Measurements from ENCODE around the gene LY6G5C. TPM values are rescaled to one million over a fixed set of nuclear protein-coding genes. Genes with fewer than 3 reads are reported as not detected.
A peak's percentile ranks its signal among the peaks of the same experiment; 100 is the strongest.

The LY6G5C gene
- total and polyA plus RNA-seq, 2 of the 13 experiments (the other 11 are each of a cell fraction or from before 2014, with no cell fraction given) = 0.33 to 0.55 TPM

DNA sequence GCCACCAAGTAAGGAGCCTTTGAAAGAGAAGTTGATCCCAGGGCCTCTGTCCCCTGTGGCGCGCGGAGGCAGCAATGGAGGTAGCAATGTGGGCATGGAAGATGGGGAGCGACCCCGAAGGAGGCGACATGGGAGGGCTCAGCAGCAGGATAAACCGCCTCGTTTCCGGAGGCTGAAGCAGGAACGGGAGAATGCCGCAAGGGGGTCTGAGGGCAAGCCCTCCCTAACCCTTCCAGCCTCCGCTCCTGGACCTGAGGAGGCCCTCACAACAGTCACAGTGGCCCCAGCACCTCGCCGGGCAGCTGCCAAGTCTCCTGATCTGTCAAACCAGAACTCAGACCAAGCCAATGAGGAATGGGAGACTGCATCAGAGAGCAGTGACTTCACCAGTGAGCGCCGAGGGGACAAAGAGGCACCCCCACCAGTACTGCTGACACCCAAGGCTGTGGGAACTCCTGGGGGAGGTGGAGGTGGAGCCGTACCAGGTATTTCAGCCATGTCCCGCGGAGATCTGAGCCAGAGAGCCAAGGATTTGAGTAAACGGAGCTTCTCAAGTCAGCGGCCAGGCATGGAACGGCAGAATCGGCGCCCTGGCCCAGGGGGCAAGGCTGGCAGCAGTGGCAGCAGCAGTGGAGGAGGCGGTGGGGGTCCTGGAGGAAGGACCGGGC, 48.5 kb downstream of the LY6G5C start (continued):
- TF ChIP-seq, protein P1, sequence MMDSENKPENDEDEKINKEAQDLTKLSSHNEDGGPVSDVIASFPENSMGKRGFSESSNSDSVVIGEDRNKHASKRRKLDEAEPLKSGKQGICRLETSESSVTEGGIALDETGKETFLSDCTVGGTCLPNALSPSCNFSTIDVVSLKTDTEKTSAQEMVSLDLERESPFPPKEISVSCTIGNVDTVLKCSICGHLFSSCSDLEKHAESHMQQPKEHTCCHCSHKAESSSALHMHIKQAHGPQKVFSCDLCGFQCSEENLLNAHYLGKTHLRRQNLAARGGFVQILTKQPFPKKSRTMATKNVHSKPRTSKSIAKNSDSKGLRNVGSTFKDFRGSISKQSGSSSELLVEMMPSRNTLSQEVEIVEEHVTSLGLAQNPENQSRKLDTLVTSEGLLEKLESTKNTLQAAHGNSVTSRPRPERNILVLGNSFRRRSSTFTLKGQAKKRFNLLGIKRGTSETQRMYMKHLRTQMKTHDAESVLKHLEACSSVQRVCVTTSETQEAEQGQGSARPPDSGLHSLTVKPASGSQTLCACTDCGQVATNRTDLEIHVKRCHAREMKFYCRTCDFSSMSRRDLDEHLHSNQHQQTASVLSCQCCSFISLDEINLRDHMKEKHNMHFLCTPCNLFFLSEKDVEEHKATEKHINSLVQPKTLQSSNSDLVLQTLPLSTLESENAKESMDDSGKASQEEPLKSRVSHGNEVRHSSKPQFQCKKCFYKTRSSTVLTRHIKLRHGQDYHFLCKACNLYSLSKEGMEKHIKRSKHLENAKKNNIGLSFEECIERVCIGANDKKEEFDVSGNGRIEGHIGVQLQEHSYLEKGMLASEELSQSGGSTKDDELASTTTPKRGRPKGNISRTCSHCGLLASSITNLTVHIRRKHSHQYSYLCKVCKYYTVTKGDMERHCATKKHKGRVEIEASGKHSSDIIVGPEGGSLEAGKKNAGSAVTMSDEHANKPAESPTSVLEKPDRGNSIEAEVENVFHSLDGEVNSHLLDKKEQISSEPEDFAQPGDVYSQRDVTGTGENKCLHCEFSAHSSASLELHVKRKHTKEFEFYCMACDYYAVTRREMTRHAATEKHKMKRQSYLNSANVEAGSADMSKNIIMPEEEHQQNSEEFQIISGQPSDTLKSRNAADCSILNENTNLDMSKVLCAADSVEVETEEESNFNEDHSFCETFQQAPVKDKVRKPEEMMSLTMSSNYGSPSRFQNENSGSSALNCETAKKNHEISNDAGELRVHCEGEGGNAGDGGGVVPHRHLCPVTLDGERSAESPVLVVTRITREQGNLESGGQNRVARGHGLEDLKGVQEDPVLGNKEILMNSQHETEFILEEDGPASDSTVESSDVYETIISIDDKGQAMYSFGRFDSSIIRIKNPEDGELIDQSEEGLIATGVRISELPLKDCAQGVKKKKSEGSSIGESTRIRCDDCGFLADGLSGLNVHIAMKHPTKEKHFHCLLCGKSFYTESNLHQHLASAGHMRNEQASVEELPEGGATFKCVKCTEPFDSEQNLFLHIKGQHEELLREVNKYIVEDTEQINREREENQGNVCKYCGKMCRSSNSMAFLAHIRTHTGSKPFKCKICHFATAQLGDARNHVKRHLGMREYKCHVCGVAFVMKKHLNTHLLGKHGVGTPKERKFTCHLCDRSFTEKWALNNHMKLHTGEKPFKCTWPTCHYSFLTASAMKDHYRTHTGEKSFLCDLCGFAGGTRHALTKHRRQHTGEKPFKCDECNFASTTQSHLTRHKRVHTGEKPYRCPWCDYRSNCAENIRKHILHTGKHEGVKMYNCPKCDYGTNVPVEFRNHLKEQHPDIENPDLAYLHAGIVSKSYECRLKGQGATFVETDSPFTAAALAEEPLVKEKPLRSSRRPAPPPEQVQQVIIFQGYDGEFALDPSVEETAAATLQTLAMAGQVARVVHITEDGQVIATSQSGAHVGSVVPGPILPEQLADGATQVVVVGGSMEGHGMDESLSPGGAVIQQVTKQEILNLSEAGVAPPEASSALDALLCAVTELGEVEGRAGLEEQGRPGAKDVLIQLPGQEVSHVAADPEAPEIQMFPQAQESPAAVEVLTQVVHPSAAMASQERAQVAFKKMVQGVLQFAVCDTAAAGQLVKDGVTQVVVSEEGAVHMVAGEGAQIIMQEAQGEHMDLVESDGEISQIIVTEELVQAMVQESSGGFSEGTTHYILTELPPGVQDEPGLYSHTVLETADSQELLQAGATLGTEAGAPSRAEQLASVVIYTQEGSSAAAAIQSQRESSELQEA (CRISPR knock-in tag; IDR thresholded peaks at IDR 0.05; ENCODE audit: not compliant biosample characterization) = peak; percentile 47
- no peak for TF ChIP-seq EEA1 (CRISPR knock-in tag; IDR thresholded peaks at IDR 0.05; ENCODE audit: borderline replicate concordance)
- TF ChIP-seq PTBP1 (IDR thresholded peaks at IDR 0.05; ENCODE audit: low read depth, low read length, poor library complexity, severe bottlenecking) = no peak
- TF ChIP-seq IRX3 (CRISPR knock-in tag; IDR thresholded peaks at IDR 0.05; ENCODE audit: borderline replicate concordance, low read depth) = 0 out of 2 replicates have a peak, but pooled peaks have one; percentile 31
- TF ChIP-seq, protein P2, sequence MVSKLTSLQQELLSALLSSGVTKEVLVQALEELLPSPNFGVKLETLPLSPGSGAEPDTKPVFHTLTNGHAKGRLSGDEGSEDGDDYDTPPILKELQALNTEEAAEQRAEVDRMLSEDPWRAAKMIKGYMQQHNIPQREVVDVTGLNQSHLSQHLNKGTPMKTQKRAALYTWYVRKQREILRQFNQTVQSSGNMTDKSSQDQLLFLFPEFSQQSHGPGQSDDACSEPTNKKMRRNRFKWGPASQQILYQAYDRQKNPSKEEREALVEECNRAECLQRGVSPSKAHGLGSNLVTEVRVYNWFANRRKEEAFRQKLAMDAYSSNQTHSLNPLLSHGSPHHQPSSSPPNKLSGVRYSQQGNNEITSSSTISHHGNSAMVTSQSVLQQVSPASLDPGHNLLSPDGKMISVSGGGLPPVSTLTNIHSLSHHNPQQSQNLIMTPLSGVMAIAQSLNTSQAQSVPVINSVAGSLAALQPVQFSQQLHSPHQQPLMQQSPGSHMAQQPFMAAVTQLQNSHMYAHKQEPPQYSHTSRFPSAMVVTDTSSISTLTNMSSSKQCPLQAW (CRISPR knock-in tag; IDR thresholded peaks at IDR 0.05) = 0 out of 2 replicates have a peak, but pooled peaks have one; percentile 45
- TF ChIP-seq PRPF4 (IDR thresholded peaks at IDR 0.05; ENCODE audit: low read depth, low read length, poor library complexity, severe bottlenecking) = no peak
- peak; percentile 60; the same call in 1 of the 2 replicates for TF ChIP-seq POLR2G (IDR thresholded peaks at IDR 0.05; ENCODE audit: low read depth, low read length)
- no peak for TF ChIP-seq ZNF205 (CRISPR knock-in tag; IDR thresholded peaks at IDR 0.05)
